Myocyte (in vitro differentiated cells): Measurements from ENCODE around the gene XCL1. TPM values are rescaled to one million over a fixed set of nuclear protein-coding genes. Genes with fewer than 3 reads are reported as not detected.

Source experiments
- DNase-seq: peaks from one replicate; pipeline ENCODE4 v3.0.0-alpha.2; 2012; ENCODE audit warnings: low read depth
- total RNA-seq: library from RNA; depleted of rRNA; stranded (reverse); fragments of >200 nt; gene quantifications from 2 replicates; pipeline ENCODE4 v1.2.3, GENCODE V29; 2014

XCL1 gene
- total RNA-seq, 1 donor from 2014 or later: not detected

DNA sequence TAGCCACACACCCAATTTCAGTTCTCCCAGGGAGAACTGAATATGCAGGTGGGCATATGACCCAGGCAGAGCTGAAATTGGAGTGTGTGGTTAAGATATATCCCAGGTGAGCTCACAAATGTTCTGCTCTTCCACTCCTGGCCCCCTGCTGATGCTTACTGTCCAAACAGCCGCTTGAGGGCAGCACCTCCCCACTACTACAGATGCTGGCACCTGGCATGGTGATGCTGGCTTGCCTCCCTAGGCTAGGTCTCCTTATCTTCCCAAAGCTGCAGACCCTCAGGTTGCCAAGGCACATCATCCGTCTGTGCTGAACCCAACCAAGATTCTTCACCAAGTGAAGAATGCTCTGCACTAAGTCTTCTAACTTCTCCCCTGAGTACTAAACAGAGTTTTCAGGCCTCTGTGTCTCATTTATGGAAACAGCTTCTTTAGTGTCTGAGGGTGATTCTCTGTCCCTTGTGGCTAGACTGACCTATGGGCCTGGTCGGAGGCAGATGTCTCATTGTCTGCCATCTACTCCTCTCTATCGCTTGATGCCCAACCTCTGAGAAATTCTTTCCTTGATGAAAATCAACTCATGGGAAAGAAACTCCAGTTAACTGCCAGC is 27.2 kb downstream of the XCL1 start:
- peak; percentile 71 for DNase-seq

DNA sequence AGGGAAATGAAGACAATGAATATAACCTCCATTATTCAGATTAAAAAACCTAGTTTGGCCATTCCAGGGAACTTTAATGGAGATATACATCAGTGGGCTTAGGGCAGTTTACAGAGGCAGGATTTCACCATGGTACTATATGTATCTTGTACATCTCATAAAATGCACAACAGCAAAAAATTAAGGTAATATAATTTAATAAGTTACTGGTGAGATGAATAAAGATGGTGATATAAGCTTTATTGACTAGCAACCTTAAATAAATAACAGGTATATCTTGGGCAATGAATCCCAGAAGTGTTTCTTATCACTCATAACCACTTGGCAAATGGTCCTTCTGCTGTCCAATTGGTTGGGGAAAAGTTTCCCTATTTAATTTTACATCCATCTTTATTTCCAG is 29.0 kb downstream of the XCL1 start:
- DNase-seq: no peak

DNA sequence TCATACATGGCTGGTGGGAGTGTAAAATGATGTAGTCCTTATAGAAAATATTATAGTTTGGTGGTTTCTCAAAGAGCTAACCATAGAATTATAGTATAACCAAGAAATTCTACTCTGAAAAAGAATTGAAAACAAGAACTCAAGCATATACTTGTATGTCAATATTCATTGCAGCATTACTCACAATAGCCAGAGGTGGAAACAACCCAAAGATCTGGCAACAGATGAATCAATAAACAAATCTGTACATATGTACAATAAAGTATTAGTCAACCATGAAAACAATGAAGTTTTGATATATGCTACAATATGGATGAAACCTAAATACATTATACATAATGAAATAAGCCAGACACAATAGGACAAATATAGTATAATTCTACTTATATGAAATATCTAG is 29.7 kb downstream of the XCL1 start:
- DNase-seq: no peak

DNA sequence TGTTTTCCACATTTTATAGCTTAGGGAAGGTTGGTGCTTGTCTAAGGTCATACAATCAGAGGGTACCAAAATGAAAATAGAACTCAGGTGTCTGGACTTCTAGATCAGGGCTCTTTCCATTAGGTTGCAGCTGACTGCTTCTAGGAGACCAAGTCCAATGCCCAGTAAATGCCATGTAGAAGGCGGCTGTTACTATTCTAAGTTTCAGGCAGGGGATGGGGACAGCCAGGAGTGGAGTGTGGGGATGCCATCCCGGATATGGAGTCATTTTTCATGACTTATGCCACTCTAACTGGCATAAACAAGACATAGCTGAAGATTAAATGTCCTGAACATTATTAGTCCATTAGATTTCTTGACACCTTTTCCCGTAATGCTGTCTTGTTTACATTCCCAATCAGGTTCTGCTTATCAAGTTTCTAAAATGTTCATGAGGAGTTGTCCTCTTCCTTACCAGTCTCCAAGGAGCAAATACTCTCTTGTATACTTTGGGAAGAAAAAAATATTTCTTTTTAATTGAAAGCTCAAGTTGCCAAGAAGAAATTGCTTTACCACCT is 31.5 kb downstream of the XCL1 start:
- DNase-seq: no peak

DNA sequence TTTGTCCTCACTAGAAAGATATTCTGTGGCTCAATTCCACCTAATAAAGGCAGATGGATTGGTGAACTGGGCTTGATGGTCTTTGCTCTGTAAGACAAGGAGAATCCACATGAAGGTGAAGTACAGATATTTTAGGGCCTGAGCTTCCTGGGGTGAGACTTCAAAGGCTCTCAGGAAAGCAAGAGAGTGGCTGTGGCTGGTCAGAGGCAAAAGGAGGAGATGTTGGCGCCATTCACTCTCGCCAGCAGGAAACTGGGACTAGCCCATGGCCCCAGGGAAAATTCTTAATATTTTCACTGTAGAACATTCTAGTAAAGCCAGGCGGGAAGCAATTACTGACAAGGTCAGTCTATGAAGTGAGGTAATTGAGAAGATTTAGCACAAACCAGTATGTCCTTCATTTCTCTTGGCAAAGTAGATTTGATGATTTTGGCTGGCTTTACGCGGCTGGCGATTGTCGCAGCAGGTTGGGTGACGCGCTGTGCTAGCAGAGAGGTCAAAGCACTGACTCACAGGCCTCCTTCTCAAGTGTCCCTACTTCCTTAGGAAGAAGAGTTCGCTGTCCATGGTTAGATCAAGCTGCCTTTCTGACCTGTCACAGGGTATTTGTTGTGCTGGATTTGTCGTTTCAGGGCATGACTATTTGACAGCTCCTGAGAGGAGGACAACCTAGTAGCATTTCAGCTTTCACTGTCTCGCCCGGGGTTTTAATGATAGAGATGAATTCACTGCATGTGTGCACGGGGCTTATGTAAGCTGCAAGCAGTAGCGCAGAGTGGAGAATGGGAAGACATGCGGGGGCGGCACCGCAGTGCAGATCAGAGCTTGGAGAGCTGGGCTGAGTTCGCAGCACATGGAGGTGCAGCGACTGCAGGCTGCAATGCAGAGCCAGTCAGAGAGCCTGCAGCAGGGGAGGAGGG is 32.7 kb downstream of the XCL1 start:
- DNase-seq: peak; percentile 82

DNA sequence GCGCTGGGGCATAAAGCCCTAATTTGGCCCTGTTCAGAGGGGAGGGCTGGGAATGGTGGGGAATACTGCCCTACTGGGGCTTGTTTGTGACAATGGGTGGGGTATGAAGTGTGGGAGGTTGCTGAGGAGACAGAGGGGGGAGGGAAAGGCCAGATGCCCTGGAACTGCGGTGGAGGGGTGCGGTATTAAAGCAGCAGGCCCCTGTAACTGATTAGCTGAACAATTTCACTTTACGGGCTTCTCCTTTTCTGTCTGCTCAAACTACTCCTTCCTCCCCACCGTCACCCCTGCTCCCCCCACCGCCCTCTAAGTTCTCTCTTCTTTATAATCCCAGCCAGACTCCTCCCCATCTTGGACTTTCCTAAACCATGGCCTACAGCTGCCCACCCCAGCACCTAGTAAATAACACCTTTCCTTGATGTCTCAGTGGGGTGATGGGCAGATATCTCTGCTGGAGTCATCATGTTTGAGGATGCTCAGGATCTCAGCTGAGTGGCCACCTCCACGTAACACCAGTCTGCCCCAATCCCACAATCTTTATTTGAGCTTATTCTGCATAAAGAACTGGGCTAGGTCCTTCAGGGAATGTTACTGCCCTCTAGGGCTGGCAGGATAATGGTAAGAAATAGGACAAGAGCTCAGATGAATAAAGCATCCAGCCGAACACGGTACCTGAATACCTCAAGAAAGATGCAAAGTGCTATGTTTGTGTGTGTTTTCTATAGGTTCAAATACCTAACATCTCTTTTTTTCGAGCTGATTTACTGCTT is 33.5 kb downstream of the XCL1 start:
- no peak for DNase-seq

DNA sequence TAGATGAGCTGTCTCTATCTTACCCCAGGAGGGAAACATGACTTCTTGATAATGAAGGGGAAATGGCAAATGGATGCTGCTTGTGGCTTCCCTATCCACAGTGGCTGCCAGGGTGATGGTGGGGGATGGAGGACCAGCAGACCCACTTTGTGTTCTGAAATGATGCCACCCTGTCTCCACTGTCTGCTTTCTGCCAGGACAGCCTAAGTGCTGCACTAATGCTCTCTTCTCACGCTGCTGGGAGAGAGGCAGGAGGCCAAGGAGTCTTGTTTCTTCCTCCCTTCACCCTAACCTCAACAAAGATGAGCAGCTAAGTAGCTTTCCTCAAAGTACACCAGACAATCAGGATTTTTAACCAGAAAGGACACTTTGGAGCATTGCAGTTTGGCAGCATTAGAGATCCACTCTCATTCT is 36.6 kb downstream of the XCL1 start:
- DNase-seq: no peak

DNA sequence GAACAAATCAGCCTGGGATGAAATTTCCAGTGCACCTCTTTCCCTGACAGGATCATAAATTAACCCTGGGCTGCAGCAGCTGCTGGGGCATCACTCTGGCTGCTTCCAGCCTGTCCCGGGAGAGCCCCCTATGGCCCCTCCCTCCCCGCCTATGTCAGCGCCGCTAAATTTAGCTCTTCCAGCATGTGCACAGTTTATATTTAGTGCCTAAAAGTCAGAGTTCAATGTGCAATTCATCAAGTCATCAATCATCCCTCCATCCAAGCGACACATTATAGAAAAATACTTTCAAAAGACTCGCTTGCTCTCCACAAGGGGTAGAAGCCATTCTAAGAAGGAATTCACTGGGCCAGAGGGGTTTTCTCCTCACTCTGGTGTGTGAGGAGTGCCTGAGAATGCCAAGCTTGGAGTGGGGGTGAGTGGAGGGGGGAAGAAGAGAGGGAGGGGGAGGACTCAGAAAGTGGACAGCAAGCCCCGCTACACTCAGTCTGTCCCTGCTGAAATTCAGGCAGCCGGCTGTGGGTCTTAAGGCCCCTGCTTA is 37.4 kb downstream of the XCL1 start:
- peak; percentile 84 for DNase-seq

DNA sequence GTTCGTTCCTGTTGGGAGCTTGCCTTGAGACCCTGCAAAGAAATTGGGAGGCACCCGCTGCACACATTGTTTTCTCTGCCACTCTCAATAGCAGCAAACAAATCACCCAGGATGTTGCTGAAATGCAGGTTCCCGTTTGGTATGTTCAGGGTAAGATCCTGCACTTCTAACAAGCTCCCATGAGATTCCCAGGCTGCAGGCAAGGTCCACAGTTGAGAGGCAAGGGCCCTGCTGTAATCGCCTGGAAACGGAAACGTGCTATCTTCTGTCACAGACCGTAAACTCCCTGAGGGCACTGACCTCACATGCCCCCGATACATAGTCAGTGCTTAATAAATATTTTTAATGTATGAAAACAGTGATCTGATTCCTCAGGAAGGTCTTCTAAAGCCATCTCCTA is 37.8 kb downstream of the XCL1 start:
- no peak for DNase-seq

DNA sequence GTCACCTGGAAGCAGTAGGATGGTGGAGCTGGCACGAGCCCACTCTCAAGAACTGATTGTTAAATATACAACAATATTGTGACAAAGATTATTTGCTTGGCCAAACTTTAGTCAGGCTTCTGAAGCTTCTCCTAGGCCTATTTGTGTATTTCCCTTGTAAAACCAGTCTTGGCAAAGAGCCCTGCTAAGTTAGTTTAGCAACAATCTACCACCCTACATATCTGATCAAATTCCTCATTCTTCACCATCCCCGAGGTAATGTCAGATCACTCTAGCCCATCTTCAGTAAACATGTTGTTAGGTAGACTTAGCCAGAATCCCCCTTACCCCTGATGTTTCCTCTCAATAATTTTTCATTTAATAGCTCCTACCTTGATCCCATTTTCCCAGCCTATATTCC is 39.6 kb downstream of the XCL1 start:
- no peak for DNase-seq

DNA sequence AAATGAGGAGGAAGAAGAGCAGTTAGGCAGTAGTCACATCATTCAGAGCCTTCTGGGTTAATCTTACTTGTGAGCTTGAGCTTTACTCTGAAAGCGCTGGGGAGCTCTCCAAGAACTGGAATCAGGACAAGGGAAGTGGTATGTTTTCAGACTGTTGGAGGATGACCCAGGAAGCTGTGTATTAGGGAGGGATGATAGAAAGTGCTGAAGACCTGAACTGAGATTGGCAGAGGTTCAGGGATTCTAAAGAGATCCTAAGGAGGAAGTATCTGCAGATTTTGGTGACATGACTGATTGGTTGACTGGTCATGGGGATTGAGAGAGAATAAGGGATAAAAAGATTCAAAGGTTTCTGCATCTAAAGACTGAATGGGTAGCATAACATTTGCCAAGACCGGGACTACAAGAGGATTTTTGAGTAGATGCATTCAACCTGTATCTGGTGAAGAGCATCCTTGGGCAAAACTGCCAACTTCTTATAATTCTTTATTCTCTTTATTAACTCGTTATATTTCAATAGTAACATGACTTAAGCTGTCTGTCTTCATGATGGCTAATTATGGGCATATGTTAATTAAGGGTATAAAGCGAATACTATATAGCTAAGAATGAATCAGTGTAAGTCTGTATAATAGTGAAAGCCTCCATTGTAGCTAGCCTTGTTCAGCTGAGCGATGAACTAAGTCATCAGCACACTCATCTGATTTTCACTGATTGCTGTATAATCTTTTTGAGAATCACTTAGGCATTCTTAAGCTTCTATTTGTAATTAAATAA is 41.8 kb downstream of the XCL1 start:
- DNase-seq: no peak

DNA sequence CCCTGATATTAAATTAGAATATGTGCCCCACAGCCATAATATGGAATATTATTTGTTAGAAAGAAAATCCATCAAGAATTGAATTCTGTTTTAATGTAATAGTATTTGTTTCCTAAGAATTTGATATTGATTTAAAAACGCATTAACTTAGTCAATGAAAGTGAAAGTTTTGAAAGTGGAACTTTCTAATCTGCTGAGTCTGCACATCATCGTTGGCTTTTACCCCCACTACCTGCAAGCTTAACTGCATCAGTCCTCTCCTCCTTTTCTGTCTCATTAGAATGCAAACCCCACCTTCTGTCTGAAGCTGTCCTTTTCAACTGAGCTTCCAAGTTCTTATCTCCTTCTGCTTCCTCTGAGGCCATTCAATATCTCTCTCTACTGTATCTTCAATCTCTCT is 42.5 kb downstream of the XCL1 start:
- DNase-seq: no peak

DNA sequence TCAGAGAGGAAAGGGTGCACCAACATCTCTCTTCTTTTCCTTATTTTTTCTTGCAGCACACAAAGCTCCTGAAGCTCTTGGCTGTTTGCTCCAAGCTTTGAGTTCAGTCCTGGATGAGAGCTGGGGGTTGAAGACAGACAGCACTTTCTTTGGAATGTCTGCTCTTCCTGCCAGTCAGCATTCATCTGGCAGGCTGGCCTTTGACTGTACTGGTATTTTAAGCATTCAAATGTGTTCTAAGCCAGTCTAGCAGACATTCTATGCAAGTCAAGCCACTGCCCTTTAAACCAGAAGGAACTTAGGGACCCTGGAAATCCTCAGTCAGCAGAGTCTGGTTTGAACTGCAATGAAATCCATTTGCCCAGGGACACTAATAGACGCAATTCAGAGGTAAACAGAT is 45.0 kb downstream of the XCL1 start:
- peak; percentile 27 for DNase-seq

DNA sequence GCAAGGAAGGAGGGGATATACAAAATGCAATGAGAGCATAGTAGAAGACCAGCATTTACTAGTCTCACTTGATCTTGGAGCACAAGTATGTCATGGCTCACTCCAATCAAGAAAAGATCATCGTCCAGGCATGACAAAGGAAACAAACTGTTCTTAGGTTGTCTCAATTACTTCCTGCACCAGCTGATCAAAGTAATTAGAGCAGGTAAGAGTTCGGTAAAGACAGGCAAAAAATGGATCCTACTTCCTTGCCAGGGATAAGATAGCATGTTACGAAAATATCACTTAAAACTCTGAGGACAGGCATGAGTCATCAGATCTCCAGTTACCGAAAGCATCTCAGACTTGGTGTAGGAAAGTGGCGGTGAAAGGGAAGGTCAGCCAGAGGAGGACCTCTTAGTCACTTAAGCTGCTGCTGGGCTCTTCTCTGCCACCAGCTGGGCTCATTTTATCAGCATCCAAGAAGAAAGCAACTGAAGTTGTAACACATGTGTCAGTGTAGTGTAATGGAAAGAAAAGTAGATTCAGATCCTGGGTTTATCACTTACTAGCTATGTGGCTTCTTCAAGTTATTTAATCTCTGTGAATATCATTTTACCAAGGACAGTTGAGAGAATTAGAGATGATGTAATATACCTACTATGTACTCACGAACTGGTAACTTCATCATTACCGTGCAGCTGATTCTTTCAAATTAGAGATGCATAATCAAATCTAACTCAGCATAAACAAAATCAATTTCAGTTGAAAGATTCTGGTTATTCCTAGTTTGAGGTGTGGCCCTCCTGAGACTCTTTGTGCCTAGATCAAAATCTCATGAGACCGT is 46.8 kb downstream of the XCL1 start:
- DNase-seq: peak; percentile 86

DNA sequence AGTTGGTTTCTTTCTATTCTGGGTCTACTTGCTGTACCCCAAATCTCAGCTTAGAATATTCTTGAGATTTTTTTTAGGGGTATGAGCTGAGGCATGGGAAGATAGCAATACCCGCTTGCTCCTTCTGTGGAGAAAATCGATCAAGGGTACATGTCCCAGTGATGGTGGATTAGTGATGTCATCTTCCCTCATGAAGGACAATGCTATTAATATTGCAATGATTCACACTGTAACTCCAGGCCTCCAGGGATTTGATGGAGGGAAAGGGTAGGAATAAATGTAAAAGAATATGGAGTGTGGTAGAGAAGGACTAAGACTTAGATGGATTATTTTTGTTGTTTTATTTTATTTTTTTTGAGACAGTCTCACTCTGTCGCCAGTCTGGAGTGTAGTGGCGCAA is 47.4 kb downstream of the XCL1 start:
- peak; percentile 30 for DNase-seq

DNA sequence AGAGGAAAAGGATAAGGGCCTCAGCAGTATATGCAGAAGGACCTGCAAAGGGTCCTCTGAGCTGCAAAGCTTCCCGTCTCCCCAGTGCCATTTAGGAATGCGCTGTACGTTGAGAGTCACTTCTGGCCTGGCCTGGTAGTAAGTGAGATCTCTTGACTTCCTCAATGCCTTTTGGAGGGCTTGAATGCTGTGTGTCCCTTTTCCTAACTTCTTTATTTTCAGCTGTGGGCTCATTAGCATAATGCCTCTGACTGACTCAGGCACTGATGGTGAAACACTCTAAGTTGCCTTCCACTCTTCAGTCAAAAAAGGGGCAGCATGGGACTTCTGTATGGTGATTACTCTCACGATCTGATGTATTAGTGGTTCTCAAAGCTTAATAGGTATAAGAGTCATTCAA is 49.9 kb downstream of the XCL1 start:
- DNase-seq: no peak

DNA sequence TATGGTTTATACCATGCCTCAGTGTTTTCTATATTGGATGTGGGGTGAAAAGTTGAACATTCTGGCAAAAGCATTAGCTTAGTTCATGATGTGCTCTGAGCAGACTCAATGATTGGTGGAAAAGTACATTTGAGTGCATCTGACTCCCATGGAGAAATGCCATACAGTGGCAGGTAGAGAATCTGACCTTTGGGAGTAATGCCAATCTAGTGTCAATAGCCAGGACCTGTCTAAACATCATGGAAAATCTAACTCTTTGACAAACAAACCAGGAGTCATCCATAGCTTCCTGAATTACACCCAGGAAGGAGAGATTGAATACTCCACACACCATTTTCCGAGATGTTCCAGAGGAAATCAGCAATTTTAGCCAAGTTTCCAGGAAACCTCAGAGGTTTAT is 51.0 kb downstream of the XCL1 start:
- DNase-seq: no peak

DNA sequence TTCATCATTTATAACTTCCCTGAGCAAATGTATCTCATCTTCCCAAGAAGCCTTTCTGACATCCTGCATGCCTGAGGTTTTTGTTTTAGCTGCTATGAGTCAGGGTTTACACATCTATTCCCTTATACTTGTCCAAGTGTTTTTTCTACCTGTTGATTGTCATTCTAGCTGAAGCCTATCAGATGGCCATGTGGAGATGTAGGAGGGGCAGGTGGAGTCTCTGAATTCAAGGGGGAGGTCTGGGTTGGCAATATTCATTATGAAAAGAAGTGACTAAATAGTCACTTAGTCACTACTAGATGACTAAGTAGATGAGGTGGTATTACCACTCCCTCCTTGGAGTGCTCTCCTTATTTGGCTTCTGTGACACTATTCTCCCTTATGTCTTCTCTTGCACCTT is 52.4 kb downstream of the XCL1 start:
- peak; percentile 44 for DNase-seq

DNA sequence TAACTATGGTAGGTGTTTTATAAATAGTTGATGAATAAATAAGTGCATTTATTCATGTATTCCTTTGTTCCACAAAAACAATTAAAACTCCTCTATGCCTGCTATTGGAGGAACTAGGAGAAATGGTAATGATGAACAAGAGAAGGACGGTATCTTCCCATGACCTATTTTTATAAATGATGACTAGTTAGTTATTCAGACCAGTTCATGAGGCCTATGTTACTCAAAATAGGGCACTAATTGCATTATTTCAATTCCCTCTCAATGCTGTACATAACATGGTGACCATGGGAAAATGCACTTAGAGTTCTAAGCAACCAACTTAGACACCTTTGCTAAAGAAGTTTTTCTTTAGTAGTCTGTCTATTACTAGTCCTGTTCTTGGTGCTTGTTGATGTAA is 53.1 kb downstream of the XCL1 start:
- no peak for DNase-seq
